HepG2 (cell line): ENCODE results near the gene CD9.

ENCODE experiments used
- CHD2 ChIP-seq: IDR thresholded peaks from 2 replicates; pipeline ENCODE4 v1.6.1; 2011; ENCODE audit warnings: low read depth, low read length, improper control_type of control experiment
- JUND ChIP-seq: sonication (generic); formaldehyde crosslinking; IDR thresholded peaks from 2 replicates; pipeline ENCODE4 v1.8.0; 2022; ENCODE audit warnings: mild to moderate bottlenecking, missing genetic modification reagents
- SMARCE1 ChIP-seq: fragments of 450-650 bp; IDR thresholded peaks from 2 replicates; pipeline ENCODE4 v1.6.1; 2017; ENCODE audit warnings: borderline replicate concordance
- ZNF232 ChIP-seq: sonication (generic); formaldehyde crosslinking; IDR thresholded peaks from 2 replicates; pipeline ENCODE4 v1.4.0; 2020; ENCODE audit warnings: missing genetic modification reagents, borderline replicate concordance
- ZNF3 ChIP-seq: IDR thresholded peaks from 2 replicates; pipeline ENCODE4 v1.7.0; 2017; ENCODE audit warnings: inconsistent platforms
- ZNF558 ChIP-seq: sonication (generic); formaldehyde crosslinking; IDR thresholded peaks from 2 replicates; pipeline ENCODE4 v1.9.0; 2022; ENCODE audit warnings: mild to moderate bottlenecking, missing genetic modification reagents, borderline replicate concordance

GRCh38 chr12:6154730-6155459 is 45.3 kb upstream of the CD9 start:
- TF ChIP-seq ZNF232 = no peak
- no peak for TF ChIP-seq JUND (CRISPR knock-in tag)
- no peak for TF ChIP-seq SMARCE1
- TF ChIP-seq ZNF3 (CRISPR knock-in tag) = no peak
- TF ChIP-seq ZNF558 = no peak
- no peak for TF ChIP-seq CHD2
